IMR-90 (cell line): ENCODE results near the gene THEMIS2.

Experiments used
- CEBPB ChIP-seq: IDR thresholded peaks from 2 replicates; pipeline ENCODE4 v1.6.1; 2012; ENCODE audit warnings: low read depth, low read length, improper control_type of control experiment
- CTCF ChIP-seq: conservative IDR thresholded peaks from 2 replicates; pipeline ENCODE4 v1.5.1; 2012; ENCODE audit warnings: mild to moderate bottlenecking, low read depth, low read length, improper control_type of control experiment
- MAFK ChIP-seq: IDR thresholded peaks from 2 replicates; pipeline ENCODE4 v1.6.1; 2012; ENCODE audit warnings: low read depth, low read length, improper control_type of control experiment
- MXI1 ChIP-seq: IDR thresholded peaks from 2 replicates; pipeline ENCODE4 v1.6.1; 2012; ENCODE audit warnings: low read depth, mild to moderate bottlenecking, low read length, moderate library complexity, borderline replicate concordance
- POLR2A ChIP-seq: IDR thresholded peaks from 2 replicates; pipeline ENCODE4 v1.6.1; 2012; ENCODE audit warnings: mild to moderate bottlenecking, low read depth, low read length
- RAD21 ChIP-seq: IDR thresholded peaks from 2 replicates; pipeline ENCODE4 v1.6.1; 2012; ENCODE audit warnings: low read length, improper control_type of control experiment
- RCOR1 ChIP-seq: IDR thresholded peaks from 2 replicates; pipeline ENCODE4 v1.6.1; 2012; ENCODE audit warnings: mild to moderate bottlenecking, low read length, improper control_type of control experiment; ENCODE audit not compliant: insufficient replicate concordance
- TF ChIP-seq, protein P1 (sequence below): fragments of 150-350 bp; IDR thresholded peaks from 2 replicates; pipeline ENCODE4 v1.6.1; 2017; ENCODE audit warnings: mild to moderate bottlenecking, antibody characterized with exemption, low read length, low read depth

DNA sequence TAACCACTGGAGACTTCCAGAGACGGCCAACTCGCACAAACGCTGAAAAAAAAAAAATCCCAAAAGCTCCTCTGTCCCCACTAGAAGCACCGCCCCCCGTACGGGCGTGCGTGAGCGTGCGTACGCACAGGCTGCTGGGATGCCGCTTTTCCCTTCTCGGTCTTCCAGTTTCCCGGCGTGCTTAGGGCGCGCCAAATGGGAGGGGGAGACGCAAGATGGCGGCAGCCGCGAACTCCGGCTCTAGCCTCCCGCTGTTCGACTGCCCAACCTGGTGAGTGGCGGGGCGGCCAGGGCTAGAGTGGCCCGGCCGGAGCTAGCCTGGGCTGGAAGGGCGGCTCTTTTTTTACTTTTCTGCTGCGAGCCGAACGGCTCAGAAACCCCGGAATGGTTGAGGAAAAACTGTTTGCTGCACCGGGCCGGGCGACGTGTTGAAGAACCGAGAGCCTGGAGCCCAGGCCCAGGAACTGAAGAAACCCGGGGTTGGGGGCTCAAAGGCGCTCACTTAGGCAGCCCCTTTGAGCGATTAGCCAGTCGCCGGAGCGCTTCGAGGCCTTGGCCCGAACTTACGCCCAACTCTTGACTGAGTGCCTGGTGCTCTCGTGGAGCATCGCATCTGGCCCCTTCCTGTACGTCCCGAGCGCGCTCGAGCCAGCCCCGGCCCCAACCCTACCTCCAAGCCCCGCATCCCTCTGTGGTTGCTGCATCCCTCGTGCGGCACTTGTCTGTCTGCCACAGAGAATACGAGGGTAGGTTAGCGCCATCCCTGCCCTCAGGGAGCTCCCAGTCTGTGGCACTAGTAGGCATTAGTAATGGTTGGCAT is 41.5 kb upstream of the THEMIS2 start, which contains the start of gene PPP1R8:
- TF ChIP-seq POLR2A (peak; percentile 96), CTCF (no peak), RAD21 (no peak), MXI1 (peak; percentile 81; the same call in 1 of the 2 replicates), CEBPB (no peak), RCOR1 (no peak), MAFK (no peak)
- TF ChIP-seq, protein P1, sequence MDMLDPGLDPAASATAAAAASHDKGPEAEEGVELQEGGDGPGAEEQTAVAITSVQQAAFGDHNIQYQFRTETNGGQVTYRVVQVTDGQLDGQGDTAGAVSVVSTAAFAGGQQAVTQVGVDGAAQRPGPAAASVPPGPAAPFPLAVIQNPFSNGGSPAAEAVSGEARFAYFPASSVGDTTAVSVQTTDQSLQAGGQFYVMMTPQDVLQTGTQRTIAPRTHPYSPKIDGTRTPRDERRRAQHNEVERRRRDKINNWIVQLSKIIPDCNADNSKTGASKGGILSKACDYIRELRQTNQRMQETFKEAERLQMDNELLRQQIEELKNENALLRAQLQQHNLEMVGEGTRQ, result no peak
